ENCODE measurements around the gene EEIG2.

DNA sequence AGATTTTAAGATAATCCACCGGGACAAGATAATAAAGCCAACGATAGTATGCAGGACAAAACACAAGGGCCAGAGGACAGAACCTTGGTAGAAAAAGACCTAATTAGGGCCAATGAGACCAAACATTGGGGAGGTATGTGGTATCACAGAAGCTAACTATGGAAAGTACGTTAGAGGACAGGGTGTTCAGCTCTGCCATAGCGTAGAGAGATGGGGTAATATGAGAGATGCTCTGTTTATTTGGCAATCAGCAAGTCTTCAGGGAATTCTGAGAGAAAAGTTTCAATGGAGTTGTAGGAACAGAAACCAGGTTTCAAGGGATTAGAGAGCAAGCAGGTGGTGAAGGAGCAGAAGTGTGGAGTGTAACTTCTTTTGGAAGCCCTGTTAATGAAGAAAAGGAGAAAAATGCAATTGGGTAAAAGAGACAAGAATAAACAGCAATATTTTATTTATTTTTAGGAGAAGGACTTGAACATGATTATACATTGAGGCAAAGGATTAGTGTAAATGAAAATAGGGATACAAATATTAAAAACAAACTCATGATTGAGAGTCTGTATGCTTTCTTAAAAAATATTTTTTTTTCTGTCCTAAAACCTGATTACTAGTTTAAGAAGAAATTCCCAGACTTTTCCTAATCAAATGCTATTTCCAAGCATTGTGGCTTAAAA lies 24.0 kb downstream of the EEIG2 start:
- TF ChIP-seq, protein P1, sequence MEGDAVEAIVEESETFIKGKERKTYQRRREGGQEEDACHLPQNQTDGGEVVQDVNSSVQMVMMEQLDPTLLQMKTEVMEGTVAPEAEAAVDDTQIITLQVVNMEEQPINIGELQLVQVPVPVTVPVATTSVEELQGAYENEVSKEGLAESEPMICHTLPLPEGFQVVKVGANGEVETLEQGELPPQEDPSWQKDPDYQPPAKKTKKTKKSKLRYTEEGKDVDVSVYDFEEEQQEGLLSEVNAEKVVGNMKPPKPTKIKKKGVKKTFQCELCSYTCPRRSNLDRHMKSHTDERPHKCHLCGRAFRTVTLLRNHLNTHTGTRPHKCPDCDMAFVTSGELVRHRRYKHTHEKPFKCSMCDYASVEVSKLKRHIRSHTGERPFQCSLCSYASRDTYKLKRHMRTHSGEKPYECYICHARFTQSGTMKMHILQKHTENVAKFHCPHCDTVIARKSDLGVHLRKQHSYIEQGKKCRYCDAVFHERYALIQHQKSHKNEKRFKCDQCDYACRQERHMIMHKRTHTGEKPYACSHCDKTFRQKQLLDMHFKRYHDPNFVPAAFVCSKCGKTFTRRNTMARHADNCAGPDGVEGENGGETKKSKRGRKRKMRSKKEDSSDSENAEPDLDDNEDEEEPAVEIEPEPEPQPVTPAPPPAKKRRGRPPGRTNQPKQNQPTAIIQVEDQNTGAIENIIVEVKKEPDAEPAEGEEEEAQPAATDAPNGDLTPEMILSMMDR (IDR thresholded peaks at IDR 0.05; ENCODE audit: low read length): no peak
- no peak for TF ChIP-seq EZH2phosphoT487 (IDR thresholded peaks at IDR 0.05; ENCODE audit: low read length)

All from MM.1S (cell line).